H1 (cell line): ENCODE data around the gene PCDH9. TPM values are rescaled to one million over a fixed set of nuclear protein-coding genes. Genes with fewer than 3 reads are reported as not detected.

Experiments
- CHD2 ChIP-seq: IDR thresholded peaks from 2 replicates; pipeline ENCODE4 v1.6.1; 2012; ENCODE audit warnings: low read length, improper control_type of control experiment
- E2F6 ChIP-seq: IDR thresholded peaks from 2 replicates; pipeline ENCODE4 v1.6.1; 2012; ENCODE audit warnings: inconsistent platforms
- KDM5A ChIP-seq: fragments of 200-600 bp; IDR thresholded peaks from 2 replicates; pipeline ENCODE4 v1.7.1; 2012; ENCODE audit warnings: mild to moderate bottlenecking, low read length, inconsistent platforms, mixed read lengths
- SUZ12 ChIP-seq: fragments of 200-600 bp; sonication (generic); IDR thresholded peaks from 2 replicates; pipeline ENCODE4 v1.6.1; 2012; ENCODE audit warnings: mild to moderate bottlenecking, inconsistent platforms, low read length, moderate library complexity, mixed read lengths
- polyA plus RNA-seq, 7 experiments: library from polyadenylated mRNA; depleted of rRNA in 3 of 7; stranded (reverse) in 5 of 7; unstranded in 2 of 7; fragments of >200 nt in 5 of 7; fragments of 200-250 nt in 2 of 7; gene quantifications; 1 replicate in 5 of 7; 2 replicates in 1 of 7; 4 replicates in 1 of 7; pipeline versions ENCODE4 v1.2.1 to v1.2.3, GENCODE V29; 2011 to 2013; ENCODE audit warnings: missing spikeins in 2 of 7, mixed read lengths in 2 of 7
- total RNA-seq: library from RNA; stranded (reverse); fragmentation: NEBNext Ultra II Directional; extraction: Animal tissue kit (Norgen Biotek cat#: 25700); gene quantifications from 2 replicates; pipeline ENCODE4 v1.2.1, GENCODE V29; 2021

The PCDH9 gene
- total and polyA plus RNA-seq, 2 of the 8 experiments (the other 6 are each of a cell fraction or from before 2014, with no cell fraction given): 0.12 to 0.60 TPM

- TF ChIP-seq KDM5A: no peak
- no peak for TF ChIP-seq CHD2
- TF ChIP-seq SUZ12: no peak
- TF ChIP-seq E2F6: no peak
Observed at GRCh38 chr13:66855131-66855530, 375.0 kb downstream of the PCDH9 start (continued).
